HCT116 (cell line): ENCODE measurements around the gene YWHAQ.

ENCODE experiments used
- CEBPB ChIP-seq: IDR thresholded peaks from 2 replicates; pipeline ENCODE4 v1.6.1; 2012; ENCODE audit warnings: low read depth
- CTCF ChIP-seq, 3 experiments: fragments of 200-600 bp in 1 of 3; sonication (generic) in 1 of 3; IDR thresholded peaks in 2 of 3; conservative IDR thresholded peaks in 1 of 3; 2 replicates each; pipeline ENCODE4 v1.5.1; 2012 to 2017; ENCODE audit warnings: low read depth in 2 of 3, low read length in 2 of 3, antibody characterized with exemption in 1 of 3, borderline replicate concordance in 1 of 3, control low read depth in 1 of 3, mild to moderate bottlenecking in 1 of 3, mixed read lengths in 1 of 3, mixed run types in 1 of 3, moderate library complexity in 1 of 3; ENCODE audit not compliant: insufficient read depth in 1 of 3
- POLR2A ChIP-seq: IDR thresholded peaks from 2 replicates; pipeline ENCODE4 v1.7.0; 2011; ENCODE audit warnings: borderline replicate concordance; ENCODE audit not compliant: insufficient read depth, insufficient read length; ENCODE audit errors: extremely low read depth
- POLR2AphosphoS5 ChIP-seq: IDR thresholded peaks from 2 replicates; pipeline ENCODE4 v1.6.1; 2011; ENCODE audit warnings: mild to moderate bottlenecking, low read depth, low read length, moderate library complexity
- SP1 ChIP-seq: IDR thresholded peaks from 2 replicates; pipeline ENCODE4 v1.6.1; 2012; ENCODE audit warnings: low read depth
- TCF7L2 ChIP-seq: IDR thresholded peaks from 2 replicates; pipeline ENCODE4 v1.7.0; 2011; ENCODE audit warnings: borderline replicate concordance, inconsistent platforms; ENCODE audit not compliant: insufficient read depth, insufficient read length; ENCODE audit errors: extremely low read depth
- ZBTB33 ChIP-seq: IDR thresholded peaks from 2 replicates; pipeline ENCODE4 v1.6.1; 2011; ENCODE audit warnings: mild to moderate bottlenecking, low read length, moderate library complexity; ENCODE audit not compliant: insufficient replicate concordance; ENCODE audit errors: extremely low read depth
- ZFX ChIP-seq: fragments of 450-650 bp; IDR thresholded peaks from 2 replicates; pipeline ENCODE4 v1.6.1; 2017

GRCh38 chr2:9592699-9593098 lies 38.1 kb downstream of the YWHAQ start:
- TF ChIP-seq ZBTB33 = no peak
- TF ChIP-seq ZFX = no peak
- TF ChIP-seq CTCF (IDR thresholded peaks at IDR 0.05 in 2 of 3, conservative IDR thresholded peaks at IDR 0.05 in 1 of 3; ENCODE audit: borderline replicate concordance in 1 of 3, insufficient read depth in 1 of 3, low read depth in 2 of 3, low read length in 2 of 3) = no peak
- no peak for TF ChIP-seq POLR2A
- no peak for TF ChIP-seq SP1
- TF ChIP-seq CEBPB = no peak
- TF ChIP-seq POLR2AphosphoS5 = no peak
- no peak for TF ChIP-seq TCF7L2
